NCI-H82 (cell line): ENCODE measurements around the gene MIF4GD.
"Not testable (repeated sequence)": the region's sequence is repeated elsewhere in the genome, so short reads cannot be mapped to it uniquely, and the experiment has no call there.

Experiments
- DNase-seq: peaks from one replicate; lab custom pipeline; 2025; lab: John Stamatoyannopoulos, UW

The MIF4GD gene

DNA sequence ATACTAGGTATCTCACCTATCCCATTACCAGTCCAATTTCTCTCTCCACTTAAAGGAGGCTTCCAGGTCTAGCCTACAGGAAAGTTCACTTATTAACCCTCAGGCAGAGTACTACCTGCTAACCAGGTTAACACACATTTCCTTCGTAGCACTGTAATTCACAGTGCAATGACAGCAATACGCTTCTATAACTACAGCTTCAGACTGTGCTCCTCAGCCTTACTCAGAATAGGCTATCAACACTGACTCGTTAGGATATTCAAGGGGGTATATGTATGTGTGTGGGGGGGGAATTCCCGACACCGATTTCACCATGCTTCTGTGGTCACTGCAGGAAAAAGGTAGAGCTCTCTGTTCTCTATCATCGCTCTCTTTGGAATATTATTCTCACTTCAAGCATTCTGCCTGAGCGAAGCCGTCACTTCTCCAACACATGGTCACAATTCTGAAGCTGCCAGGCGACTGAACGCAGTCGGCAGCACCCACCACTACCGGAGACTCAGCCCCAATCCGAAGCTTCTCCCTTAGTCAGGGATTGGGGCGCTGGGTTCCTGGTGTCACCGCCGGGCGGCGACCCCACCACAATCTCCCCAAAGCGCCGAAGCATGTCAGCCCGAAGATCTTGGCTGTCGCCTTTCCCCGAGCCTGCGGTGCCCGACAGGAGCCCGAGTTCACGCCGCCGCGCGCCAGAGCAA lies 10.2 kb downstream of the MIF4GD start:
- DNase-seq = no peak

DNA sequence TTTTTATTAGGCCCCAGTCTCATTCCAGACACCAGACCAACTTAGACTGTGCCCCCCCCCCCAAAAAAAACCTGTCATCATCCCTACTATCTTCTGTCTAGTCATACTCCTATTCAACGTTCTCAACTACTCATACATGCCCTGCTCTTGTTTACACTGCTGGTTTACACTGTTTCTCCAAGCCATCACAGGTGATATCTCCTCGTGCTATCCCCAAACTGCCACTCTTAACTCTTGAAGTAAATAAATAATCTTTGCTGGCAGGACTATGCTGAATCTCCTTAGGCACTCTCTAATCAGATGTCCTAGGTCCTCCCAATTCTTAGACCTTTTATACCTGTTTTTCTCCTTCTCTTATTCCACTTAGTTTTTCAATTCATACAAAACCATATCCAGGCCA lies 13.8 kb downstream of the MIF4GD start:
- DNase-seq = not testable (repeated sequence)

DNA sequence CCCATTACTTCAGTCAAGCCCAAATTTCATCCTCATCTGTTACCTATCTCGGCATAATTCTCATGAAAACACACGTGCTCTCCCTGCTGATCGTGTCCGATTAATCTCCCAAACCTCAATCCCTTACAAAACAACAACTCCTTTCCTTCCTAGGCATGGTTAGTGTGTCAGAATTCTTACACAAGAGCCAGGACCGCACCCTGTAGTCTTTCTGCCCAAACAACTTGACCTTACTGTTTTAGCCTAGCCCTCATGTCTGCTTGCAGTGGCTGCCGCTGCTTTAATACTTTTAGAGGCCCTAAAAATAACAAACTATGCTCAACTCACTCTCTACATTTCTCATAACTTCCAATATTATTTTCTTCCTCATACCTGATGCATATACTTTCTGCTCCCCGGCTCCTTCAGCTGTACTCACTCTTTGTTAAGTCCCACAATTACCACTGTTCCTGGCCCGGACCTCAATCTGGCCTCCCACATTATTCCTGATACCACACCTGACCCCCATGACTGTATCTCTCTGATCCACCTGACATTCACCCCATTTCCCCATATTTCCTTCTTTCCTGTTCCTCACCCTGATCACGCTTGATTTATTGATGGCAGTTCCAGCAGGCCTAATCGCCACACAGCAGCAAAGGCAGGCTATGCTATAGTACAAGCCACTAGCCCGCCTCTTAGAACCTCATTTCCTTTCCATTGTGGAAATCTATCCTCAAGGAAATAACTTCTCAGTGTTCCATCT lies 14.9 kb downstream of the MIF4GD start:
- DNase-seq = not testable (repeated sequence)

DNA sequence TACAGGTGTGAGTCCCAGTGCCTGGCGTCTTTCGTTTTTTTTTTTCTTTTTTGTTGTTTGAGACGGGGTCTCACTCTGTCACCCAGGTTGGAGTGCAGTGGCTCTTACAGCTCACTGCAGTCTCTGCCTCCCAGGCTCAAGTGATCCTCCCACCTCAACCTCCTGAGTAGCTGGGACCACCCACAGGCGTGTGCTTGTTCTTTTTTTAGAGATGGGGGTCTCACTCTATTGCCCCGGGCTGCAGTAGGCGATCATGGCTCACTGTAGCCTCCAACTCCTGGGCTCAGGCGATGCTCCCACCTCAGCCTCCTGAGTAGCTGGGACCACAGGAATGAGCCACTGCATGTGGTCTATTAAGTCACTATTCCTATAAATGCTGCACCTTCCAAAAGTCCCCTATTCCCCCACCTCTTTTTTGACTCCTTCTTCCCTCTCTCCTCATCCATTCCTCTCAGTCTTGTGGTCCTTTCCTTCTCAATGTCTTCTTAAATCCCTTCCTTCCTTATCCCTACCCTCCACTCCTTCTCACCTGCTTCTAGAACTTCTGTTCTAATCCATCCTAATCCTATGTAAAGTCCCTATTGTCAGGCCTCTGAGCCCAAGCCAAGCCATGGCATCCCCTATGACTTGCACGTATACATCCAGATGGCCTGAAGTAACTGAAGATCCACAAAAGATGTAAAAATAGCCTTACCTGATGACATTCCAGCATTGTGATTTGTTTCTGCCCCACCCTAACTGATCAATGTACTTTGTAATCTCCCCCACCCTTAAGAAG lies 18.8 kb downstream of the MIF4GD start:
- peak; percentile 70 for DNase-seq

DNA sequence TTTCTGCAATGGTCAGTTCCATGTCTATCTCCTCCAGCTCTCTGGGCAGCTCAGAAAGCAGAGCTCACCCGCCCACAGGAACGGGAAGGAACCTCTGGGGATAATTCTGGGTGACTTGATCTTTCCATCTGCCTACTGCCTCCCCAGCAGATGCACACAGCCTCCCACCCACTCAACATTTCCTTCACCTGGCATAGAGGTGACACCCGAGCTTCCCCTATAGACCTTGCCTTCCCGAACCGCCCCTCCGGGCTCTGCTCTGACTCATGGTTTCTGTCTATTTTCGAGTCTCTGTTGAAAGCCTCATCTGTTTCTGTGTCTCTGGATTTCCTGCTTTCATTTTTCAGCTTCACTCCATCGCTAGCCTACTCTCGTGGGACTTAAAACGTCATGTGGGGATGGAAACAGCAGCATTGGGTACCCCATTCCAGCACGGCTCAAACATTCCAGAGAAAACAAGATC lies 21.0 kb downstream of the MIF4GD start:
- DNase-seq = no peak

DNA sequence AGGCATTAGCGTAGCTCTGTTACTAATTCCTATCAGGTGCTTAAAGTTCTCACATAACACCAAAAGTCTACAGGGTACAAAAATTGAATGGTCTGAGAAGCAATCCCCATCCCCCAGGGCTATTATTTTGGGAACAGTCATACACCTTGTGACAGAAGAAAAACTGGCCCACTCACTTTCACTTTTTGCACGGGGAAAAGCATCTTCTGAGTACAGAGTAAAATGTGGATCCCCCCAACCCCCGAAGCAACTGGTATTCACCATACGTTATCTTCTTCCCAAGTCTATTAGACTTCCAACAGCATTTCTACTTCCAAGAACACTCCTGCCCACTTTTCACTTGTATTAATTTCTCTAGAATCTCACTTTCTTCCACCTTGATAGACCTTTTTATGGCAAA lies 21.5 kb downstream of the MIF4GD start:
- DNase-seq = no peak

DNA sequence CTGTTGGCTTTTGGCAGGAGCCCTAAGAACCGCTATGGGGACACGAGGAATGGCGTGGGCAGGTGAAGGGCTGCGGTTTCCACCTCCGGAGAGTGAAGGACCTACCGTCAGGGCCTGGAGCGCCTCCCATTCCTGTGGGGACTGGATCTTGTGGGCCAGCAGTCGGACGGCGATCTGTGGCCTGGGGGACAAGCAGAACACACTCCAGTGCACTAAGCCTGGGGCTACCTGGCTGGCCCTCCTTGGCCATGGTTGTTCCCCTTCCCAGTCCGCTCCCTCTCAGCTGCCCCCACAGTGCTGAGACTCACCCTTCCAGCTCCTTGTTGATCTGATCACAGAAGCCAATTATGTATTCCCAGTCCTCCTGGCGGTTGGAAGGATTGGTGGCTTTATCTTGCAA lies 24.6 kb downstream of the MIF4GD start:
- DNase-seq = peak; percentile 63

DNA sequence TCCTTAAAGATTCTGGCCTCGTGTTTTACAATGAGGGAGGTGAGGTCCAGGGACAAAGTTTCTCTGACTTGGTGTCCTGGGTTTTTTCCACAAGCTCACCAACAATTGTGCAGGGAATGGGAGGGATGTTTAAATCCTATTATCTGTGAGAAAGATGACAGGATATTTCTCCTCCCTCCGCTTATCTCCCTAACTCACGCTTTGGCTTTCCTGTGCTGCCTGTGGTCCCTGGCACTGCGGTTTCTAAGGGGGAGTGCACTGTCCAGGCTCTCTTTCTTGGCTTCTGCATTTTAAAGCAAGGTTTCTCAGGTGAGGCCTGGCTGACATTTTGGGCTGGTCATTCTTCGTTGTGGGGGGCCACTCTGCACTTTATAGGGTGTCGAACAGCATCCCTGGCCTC lies 26.0 kb downstream of the MIF4GD start:
- DNase-seq = no peak

DNA sequence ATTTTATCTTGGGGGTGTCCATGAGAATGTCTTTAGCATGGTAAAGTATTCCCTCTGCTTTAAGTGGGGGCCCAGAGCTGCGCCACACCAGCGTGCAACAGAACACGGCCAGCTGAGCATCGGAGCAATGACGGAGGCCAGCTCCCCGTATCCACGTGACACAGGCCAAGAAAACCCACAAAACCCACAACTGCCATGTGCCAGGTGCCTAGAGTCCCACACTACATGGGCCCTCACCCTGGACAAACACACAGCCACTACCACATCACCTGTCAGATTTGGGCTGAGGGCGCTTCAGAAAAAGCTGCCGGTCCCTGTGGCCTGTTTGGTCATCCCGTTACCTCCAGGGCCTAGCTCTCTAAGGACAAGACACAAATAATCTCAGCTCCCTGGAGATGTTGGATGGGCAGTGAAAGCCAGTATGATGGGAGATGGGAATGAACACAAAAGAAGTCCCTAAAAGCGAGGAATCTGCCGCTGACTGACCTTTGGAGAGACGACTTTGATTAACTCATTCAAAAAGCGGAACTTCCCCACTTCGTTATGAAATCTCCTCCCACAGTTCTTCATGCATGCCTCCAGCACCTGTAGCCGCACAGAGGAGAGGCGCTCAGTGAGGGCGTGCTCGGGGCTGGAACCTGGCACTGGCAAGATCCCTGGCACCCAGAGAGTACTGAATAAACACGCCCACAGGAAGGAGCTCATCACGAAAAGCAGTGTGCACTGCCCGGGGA lies 26.7 kb downstream of the MIF4GD start:
- DNase-seq = no peak

DNA sequence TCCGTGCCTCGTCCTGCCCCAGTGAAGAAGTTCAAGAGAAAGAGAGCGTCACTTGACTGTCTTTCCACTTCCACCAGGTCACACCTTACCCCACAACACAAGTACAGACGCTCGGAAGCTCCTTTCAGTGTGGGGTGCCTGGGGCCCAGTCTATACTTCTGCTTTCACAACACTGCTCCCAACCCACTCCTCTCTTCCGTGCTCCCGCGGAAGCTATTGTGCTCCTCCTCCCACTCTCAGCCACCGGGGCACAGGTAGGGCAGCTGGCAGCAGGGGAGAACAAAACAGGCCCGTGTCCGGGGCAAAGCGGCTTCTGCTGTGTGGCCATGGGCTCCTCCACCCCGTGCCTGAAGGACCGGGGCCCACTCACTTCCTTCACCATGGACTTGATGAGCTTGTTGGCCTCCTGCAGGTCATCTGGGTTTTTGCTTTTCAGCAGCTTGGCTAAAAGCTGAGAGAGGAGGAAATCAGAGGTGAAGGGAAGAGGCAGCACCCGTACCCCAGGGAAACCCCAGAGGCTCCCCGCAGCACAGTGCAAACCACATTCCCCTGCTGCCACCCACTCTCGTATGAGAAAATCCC lies 28.5 kb downstream of the MIF4GD start:
- DNase-seq = no peak

DNA sequence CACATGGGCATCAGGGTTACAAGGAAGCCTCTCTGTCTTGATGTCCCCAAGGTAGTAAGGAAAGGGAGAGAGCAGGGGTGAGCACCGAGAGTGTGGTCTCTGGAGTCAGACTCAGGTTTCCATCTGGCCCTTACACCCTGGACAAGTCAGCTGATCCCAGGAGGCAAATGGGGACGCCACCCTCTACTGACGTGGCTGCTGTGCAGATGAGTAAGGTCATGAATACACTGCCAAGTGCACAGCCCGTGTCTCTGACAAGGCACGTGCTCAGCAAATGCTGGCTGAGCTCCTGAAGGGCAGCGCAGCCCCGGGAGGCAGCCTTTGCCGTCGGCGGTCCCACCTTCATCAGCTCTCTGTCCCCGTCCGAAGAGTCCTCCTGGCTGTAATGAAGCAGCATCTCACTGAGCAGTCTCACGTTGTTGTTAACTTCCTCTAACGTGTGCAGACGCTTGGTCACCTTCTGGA lies 29.0 kb downstream of the MIF4GD start:
- DNase-seq = no peak

DNA sequence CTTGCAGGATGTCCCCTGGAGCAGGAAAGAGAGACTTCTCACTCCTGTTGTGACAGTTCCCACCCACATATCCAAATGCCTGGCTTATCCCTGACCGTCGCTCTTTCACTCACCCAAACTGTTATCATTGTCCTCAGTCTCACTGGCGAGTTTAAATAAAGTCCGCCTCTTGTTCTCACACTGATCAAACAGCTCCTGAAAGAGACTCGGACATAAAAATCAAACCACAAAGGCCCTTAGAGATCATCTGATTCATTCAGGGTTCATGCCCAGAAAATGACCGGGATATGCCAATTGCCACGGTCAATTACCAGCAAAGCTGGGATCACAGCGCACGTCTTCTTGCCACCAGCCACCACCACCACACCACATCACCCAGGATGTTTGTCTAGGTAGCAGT lies 29.5 kb downstream of the MIF4GD start:
- DNase-seq = no peak

DNA sequence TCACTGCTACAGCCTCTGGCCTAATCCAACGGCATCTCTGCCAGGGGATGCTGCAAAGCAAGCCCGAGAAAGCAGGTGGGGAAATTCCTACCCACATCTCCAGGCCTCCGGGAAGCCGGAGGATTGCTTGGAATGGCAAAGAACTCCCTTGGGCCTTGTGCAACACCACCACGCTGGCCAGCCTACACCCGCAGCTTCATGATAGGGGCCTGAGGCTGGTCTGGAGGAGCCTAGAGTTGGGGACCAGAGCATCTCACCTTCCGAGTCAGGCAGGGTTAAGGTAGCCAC lies 29.9 kb downstream of the MIF4GD start:
- DNase-seq = no peak

DNA sequence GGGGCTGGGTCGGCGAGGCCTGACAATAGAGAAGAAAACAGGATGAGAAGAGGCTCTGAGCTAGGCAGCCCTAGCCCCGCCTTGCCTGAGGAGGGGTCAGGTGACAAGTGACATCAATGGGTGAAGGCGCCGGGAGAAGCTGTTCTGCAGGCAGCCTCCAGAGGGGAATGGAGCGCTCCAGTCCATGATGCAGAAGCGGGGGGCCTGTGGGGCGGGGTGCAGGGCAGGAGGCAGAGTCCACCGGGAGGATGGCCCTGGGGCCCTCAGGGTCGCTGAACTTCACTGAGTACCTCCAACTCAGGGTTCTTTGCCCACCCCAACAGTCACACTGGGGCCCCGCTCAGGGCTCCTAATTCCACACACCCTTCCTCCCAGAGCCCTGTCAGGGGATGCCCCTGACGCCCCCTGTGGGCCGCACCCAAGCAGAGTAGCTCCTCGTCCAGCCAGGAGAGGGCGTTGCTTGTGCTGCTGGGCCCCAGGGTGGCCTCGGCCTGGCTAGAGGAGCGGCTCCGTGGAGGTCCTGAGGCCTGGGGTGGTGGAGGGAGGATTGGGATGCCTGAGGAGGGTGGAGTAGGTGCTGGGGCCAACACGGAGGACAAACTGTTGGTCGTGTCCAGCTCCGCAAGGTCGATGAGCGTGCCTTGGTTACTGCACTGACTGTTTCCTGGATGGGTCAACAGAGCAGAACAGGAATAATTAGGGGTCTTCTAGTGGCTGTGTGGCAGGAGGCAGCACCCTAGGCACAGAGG lies 30.5 kb downstream of the MIF4GD start:
- peak; percentile 78 for DNase-seq

DNA sequence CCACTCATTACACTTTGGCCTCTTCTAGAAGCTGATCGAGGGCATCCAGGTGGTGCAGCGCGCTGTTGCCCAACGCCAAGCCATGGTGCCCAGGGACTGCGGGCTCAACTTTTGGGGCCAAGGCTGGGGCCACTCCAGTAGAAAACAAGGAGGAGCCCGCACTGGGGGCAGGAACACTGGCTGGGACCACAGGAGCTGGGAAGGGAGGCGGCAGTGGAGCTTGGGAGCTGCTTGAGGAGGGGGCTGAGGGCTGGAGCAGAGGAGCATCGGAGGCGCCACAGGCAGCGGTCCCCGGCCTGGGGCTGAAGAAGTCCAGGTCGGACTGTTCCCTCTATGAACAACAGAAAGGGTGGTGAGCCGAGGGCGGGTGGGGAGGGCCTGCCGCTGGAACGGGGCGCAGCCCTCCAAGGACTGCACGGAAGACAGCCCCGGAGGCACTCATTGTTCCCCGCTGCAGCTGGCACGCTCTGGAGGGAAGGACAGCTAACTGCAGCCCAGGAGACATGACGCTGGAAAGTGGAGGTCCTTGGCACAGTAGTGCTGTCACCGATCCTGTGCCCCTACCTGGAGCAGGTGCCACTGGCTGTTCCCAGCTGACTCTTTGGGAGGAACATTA lies 31.1 kb downstream of the MIF4GD start:
- no peak for DNase-seq

DNA sequence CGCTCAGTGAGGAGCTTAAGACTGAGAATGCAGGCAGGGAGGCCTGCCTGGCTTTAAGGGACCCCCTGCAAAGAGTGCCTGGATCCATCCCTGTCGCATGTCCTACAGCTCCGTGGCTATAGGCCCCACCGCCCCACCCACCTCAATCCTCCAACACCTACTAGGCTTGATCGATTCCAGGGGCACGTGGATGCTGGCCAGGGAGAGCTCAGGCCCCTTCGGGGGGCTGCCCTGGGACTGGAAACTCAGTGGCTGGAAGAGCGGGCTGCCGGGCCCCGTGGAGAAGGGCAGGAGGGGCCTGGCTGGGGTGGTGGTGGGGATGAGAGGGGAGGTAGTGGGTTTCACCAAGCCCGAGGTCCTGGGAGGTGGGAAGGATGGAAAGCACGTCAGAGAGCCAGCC lies 31.8 kb downstream of the MIF4GD start:
- no peak for DNase-seq

DNA sequence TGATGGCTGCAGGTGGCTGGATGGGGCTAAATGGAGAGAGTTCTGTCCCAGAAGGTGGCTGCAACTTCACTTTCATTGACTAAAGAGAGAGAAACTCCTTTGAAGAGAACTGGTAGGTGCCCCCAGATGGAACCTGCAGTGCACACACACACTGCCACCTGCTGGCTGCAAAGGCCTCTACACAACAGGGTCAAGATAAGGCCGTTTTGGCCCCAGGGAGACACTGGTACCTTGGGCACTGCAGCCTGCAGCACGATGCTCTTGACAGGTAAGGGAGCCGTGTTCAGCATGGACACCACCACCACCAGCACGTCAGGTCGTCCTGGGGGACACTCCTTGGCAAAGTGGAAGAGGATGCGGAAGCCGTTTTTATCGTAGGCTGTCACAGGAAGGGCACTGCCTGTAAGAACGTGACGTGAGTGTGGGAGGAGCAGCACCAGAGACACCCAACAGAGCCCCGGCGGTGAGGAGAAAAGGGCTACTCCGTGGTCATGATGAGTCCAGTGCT lies 32.3 kb downstream of the MIF4GD start:
- peak; percentile 83 for DNase-seq

DNA sequence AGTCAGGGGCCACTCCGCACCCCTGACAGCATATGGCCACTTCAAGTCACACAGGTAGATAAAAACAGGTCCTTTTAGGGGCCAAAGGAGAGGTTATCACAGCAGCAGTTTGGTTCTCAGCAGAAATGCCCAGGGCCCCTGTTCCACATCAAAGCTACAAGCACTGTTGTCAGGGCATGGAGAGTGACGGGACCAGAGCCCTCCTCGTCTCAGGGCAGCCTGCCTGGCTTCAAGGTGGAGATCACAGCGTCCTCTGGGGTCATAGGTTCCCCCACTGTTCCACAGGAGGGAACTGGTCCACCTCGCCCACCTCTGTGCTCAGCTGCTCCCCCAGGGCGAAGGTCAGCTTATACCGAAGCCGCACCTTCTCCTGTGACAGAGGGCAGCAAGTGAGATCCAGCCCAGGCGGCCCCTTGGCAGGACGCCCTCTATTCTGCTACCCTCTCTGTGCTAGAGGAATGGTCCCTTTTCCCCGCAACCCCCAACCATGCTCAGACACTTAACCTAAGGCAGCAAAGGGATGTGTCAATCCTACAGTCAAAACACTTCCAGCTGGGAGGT lies 32.9 kb downstream of the MIF4GD start:
- no peak for DNase-seq

DNA sequence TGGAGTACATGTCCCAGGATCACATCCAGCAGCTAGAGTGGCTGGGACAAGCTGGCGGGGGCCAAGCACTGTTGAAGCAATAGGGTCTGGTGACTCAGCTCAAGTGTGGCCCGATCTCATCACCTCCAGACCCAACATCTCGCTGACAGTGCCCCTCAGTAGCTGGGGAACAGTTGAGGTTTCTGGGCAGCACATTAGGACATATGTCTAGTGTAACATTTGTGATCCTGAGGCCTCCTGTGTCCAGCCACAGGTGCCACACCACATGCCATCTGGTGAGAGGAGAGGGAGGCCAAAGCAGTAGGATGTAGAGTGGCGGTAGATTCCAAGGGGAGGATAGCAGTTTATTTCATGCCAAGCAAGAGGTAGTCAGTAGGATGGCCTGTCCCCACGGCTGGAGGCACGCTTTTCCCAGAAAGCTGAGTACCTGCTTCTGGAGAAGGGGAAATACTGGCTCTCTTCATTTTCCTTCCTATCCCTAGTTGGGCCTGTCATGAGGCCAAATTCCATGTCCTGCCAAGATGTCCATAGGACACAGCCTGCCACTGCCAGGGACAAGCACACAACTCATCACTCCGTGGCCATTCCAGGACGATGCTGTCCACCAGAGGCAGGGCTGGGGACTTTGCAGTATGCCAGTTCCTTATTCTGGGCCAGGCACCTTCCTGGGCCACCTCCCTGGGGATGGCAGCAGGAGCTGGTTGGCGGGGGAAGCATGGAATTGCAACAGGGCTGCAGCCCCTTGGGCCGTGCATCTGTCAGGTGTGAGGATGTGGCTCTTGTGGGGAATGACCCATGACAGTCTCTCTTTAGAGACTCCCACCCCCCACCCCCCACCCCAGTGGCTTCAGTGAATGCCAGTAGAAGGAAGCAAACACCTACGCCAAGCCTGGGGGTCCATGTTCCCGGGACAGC lies 33.7 kb downstream of the MIF4GD start:
- no peak for DNase-seq
